HepG2 (cell line): Measurements from ENCODE around the gene COL9A3. TPM values are rescaled to one million over a fixed set of nuclear protein-coding genes. Genes with fewer than 3 reads are reported as not detected.

Experiments used
- HIC2 ChIP-seq: sonication (generic); formaldehyde crosslinking; IDR thresholded peaks from 2 replicates; pipeline ENCODE4 v1.9.0; 2022; ENCODE audit warnings: low read depth, missing genetic modification reagents
- MIER2 ChIP-seq: IDR thresholded peaks from 2 replicates; pipeline ENCODE4 v1.6.1; 2016; ENCODE audit warnings: missing biosample characterization, missing genetic modification reagents
- NFE2L1 ChIP-seq: sonication (generic); formaldehyde crosslinking; IDR thresholded peaks from 2 replicates; pipeline ENCODE4 v1.4.0; 2020; ENCODE audit warnings: missing genetic modification reagents, mild to moderate bottlenecking, borderline replicate concordance
- NFKBIZ ChIP-seq: IDR thresholded peaks from 2 replicates; pipeline ENCODE4 v1.6.1; 2018; ENCODE audit warnings: missing genetic modification reagents, missing compliant biosample characterization
- PAWR ChIP-seq: sonication (generic); formaldehyde crosslinking; IDR thresholded peaks from 2 replicates; pipeline ENCODE4 v1.4.0; 2020; ENCODE audit warnings: missing genetic modification reagents, mild to moderate bottlenecking, borderline replicate concordance
- PHF21A ChIP-seq: sonication (generic); formaldehyde crosslinking; IDR thresholded peaks from 2 replicates; pipeline ENCODE4 v1.5.0; 2020; ENCODE audit warnings: mild to moderate bottlenecking, missing genetic modification reagents
- PHF8 ChIP-seq: sonication (generic); formaldehyde crosslinking; IDR thresholded peaks from 2 replicates; pipeline ENCODE4 v1.5.0; 2020; ENCODE audit warnings: missing genetic modification reagents
- POLR2AphosphoS2 ChIP-seq: IDR thresholded peaks from 2 replicates; pipeline ENCODE4 v1.6.1; 2011; ENCODE audit warnings: low read depth, low read length, improper control_type of control experiment
- TFDP2 ChIP-seq: sonication (generic); formaldehyde crosslinking; IDR thresholded peaks from 2 replicates; pipeline ENCODE4 v1.4.0; 2020; ENCODE audit warnings: missing genetic modification reagents
- TMF1 ChIP-seq: sonication (generic); formaldehyde crosslinking; IDR thresholded peaks from 2 replicates; pipeline ENCODE4 v1.8.1; 2022; ENCODE audit warnings: low read depth, missing genetic modification reagents
- ZMYM2 ChIP-seq: sonication (generic); formaldehyde crosslinking; IDR thresholded peaks from 2 replicates; pipeline ENCODE4 v1.8.0; 2022; ENCODE audit warnings: mild to moderate bottlenecking, missing genetic modification reagents
- ZNF354B ChIP-seq: sonication (generic); formaldehyde crosslinking; IDR thresholded peaks from 2 replicates; pipeline ENCODE4 v1.8.0; 2022; ENCODE audit warnings: mild to moderate bottlenecking, missing genetic modification reagents
- ZNF432 ChIP-seq: sonication (generic); formaldehyde crosslinking; IDR thresholded peaks from 2 replicates; pipeline ENCODE4 v1.5.0; 2020; ENCODE audit warnings: missing genetic modification reagents, mild to moderate bottlenecking, borderline replicate concordance
- ZNF510 ChIP-seq: sonication (generic); formaldehyde crosslinking; IDR thresholded peaks from 2 replicates; pipeline ENCODE4 v1.4.0; 2020; ENCODE audit warnings: low read depth, mild to moderate bottlenecking, missing genetic modification reagents
- ZNF607 ChIP-seq: sonication (generic); formaldehyde crosslinking; IDR thresholded peaks from 2 replicates; pipeline ENCODE4 v1.5.1; 2020; ENCODE audit warnings: missing genetic modification reagents, mild to moderate bottlenecking, borderline replicate concordance
- polyA plus RNA-seq, 8 experiments: library from polyadenylated mRNA; depleted of rRNA in 3 of 8; stranded (reverse) in 7 of 8; unstranded in 1 of 8; fragments of >200 nt; fragmentation: Illumina TruSeq in 4 of 8; extraction: Trizol in 4 of 8; gene quantifications; 2 replicates each; pipeline versions ENCODE4 v1.2.1 to v1.2.3, GENCODE V29; 2011 to 2016; ENCODE audit warnings: low read depth in 4 of 8, missing spikeins in 1 of 8, mixed read lengths in 1 of 8; ENCODE audit not compliant: insufficient read depth in 1 of 8
- total RNA-seq, 5 experiments: library from RNA; depleted of rRNA; stranded (reverse); fragments of >200 nt; fragmentation: Illumina TruSeq; extraction: Trizol; gene quantifications; 2 replicates each; pipeline ENCODE4 v1.2.3, GENCODE V29; 2016; ENCODE audit warnings: low read depth in 1 of 5
- TF ChIP-seq, protein P1 (sequence below): sonication (generic); formaldehyde crosslinking; IDR thresholded peaks from 2 replicates; pipeline ENCODE4 v1.9.0; 2021; ENCODE audit warnings: missing genetic modification reagents, mild to moderate bottlenecking, borderline replicate concordance
- TF ChIP-seq, protein P2 (sequence below): IDR thresholded peaks from 2 replicates; pipeline ENCODE4 v1.6.1; 2016; ENCODE audit warnings: control low read depth
- TF ChIP-seq, protein P3 (sequence below): sonication (generic); formaldehyde crosslinking; IDR thresholded peaks from 2 replicates; pipeline ENCODE4 v1.4.0; 2020; ENCODE audit warnings: mild to moderate bottlenecking, low read depth, missing genetic modification reagents
- TF ChIP-seq, protein P4 (sequence below): sonication (generic); formaldehyde crosslinking; IDR thresholded peaks from 2 replicates; pipeline ENCODE4 v1.4.0; 2020; ENCODE audit warnings: mild to moderate bottlenecking, missing genetic modification reagents
- TF ChIP-seq, protein P5 (sequence below): sonication (generic); formaldehyde crosslinking; IDR thresholded peaks from 2 replicates; pipeline ENCODE4 v1.4.0; 2020; ENCODE audit warnings: mild to moderate bottlenecking, missing genetic modification reagents

COL9A3 gene
- total and polyA plus RNA-seq, 2 of the 13 experiments (the other 11 are each of a cell fraction or from before 2014, with no cell fraction given), result 155 to 204 TPM

DNA sequence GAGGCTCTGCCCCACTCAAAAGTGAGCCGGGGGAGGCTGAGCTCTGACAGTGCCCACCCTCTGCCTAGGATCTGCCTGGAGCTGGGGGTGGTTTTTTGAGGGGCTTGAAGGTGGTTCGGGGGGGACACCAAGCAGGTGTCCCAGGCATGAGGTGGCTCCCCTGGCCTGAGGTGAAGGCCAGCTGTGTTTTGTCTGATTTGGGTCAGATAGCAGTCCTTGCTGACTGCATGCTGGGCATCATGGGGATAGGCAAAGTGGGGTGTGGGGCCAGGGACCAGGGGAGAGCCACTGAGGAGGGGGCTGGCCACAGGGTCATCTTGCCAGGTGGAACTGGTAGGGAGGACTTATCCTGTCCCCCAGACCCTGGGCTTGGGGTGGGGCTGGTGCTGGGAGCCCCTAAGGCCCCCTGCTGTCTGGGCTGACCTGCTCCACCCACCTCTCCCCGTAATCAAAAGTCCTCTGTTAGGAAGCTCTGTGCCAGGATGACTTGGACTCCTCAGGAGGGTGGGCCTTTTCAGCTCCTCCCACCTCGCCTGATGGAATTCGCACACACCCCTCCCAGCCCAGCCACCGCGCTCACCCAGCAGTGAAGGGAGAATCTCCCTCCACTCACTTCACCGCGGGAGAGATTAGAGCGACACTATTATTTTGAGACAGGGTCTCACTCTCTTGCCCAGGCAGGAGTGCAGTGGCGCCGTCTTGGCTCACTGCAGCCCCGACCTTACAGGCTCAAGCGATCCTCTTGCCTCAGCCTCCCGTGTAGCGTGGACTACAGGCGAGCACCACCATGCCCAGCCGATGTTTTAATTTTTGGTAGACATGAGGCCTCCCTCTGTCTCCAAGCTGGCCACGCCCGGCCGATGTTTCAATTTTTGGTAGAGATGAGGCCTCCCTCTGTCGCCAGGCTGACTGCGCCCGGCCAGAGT, 1.5 kb upstream of the COL9A3 start (continued):
- no peak for TF ChIP-seq HIC2
- TF ChIP-seq, protein P1, sequence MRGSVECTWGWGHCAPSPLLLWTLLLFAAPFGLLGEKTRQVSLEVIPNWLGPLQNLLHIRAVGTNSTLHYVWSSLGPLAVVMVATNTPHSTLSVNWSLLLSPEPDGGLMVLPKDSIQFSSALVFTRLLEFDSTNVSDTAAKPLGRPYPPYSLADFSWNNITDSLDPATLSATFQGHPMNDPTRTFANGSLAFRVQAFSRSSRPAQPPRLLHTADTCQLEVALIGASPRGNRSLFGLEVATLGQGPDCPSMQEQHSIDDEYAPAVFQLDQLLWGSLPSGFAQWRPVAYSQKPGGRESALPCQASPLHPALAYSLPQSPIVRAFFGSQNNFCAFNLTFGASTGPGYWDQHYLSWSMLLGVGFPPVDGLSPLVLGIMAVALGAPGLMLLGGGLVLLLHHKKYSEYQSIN (CRISPR knock-in tag), result no peak
- TF ChIP-seq MIER2 (CRISPR knock-in tag), result no peak
- TF ChIP-seq PAWR (CRISPR knock-in tag), result 0 out of 2 replicates have a peak, but pooled peaks have one; percentile 65
- no peak for TF ChIP-seq PHF21A (CRISPR knock-in tag)
- TF ChIP-seq PHF8 (CRISPR knock-in tag), result no peak
- TF ChIP-seq, protein P2, sequence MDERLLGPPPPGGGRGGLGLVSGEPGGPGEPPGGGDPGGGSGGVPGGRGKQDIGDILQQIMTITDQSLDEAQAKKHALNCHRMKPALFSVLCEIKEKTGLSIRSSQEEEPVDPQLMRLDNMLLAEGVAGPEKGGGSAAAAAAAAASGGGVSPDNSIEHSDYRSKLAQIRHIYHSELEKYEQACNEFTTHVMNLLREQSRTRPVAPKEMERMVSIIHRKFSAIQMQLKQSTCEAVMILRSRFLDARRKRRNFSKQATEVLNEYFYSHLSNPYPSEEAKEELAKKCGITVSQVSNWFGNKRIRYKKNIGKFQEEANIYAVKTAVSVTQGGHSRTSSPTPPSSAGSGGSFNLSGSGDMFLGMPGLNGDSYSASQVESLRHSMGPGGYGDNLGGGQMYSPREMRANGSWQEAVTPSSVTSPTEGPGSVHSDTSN (CRISPR knock-in tag), result no peak
- TF ChIP-seq ZNF510 (CRISPR knock-in tag), result peak; percentile 42; the same call in 1 of the 2 replicates
- TF ChIP-seq ZNF354B (CRISPR knock-in tag), result no peak
- peak; percentile 83; the same call in 1 of the 2 replicates for TF ChIP-seq ZNF607
- TF ChIP-seq, protein P3, sequence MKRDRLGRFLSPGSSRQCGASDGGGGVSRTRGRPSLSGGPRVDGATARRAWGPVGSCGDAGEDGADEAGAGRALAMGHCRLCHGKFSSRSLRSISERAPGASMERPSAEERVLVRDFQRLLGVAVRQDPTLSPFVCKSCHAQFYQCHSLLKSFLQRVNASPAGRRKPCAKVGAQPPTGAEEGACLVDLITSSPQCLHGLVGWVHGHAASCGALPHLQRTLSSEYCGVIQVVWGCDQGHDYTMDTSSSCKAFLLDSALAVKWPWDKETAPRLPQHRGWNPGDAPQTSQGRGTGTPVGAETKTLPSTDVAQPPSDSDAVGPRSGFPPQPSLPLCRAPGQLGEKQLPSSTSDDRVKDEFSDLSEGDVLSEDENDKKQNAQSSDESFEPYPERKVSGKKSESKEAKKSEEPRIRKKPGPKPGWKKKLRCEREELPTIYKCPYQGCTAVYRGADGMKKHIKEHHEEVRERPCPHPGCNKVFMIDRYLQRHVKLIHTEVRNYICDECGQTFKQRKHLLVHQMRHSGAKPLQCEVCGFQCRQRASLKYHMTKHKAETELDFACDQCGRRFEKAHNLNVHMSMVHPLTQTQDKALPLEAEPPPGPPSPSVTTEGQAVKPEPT (CRISPR knock-in tag), result peak; percentile 86; the same call in 1 of the 2 replicates
- TF ChIP-seq ZMYM2, result no peak
- TF ChIP-seq NFE2L1 (CRISPR knock-in tag), result no peak
- TF ChIP-seq, protein P4, sequence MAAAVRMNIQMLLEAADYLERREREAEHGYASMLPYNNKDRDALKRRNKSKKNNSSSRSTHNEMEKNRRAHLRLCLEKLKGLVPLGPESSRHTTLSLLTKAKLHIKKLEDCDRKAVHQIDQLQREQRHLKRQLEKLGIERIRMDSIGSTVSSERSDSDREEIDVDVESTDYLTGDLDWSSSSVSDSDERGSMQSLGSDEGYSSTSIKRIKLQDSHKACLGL, result no peak; the same call in 1 of the 2 replicates
- no peak for TF ChIP-seq TMF1 (CRISPR knock-in tag)
- TF ChIP-seq, protein P5, sequence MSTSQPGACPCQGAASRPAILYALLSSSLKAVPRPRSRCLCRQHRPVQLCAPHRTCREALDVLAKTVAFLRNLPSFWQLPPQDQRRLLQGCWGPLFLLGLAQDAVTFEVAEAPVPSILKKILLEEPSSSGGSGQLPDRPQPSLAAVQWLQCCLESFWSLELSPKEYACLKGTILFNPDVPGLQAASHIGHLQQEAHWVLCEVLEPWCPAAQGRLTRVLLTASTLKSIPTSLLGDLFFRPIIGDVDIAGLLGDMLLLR, result no peak
- no peak for TF ChIP-seq TFDP2
- no peak for TF ChIP-seq ZNF432 (CRISPR knock-in tag)
- TF ChIP-seq NFKBIZ, result 0 out of 2 replicates have a peak, but pooled peaks have one; percentile 21
- no peak for TF ChIP-seq POLR2AphosphoS2
